ENCODE results near the gene DGCR6L.
"Not testable (repeated sequence)": the region's sequence is repeated elsewhere in the genome, so short reads cannot be mapped to it uniquely, and the experiment has no call there.

- not testable (repeated sequence) for TF ChIP-seq ZNF263 (CRISPR knock-in tag; IDR thresholded peaks at IDR 0.05; ENCODE audit: low read depth); ZNF512 (CRISPR knock-in tag; IDR thresholded peaks at IDR 0.05; ENCODE audit: borderline replicate concordance); MYBL2 (CRISPR knock-in tag; IDR thresholded peaks at IDR 0.05); FOXK1 (CRISPR knock-in tag; IDR thresholded peaks at IDR 0.05); ZBTB21 (CRISPR knock-in tag; IDR thresholded peaks at IDR 0.05; ENCODE audit: borderline replicate concordance); CREB1 (CRISPR knock-in tag; IDR thresholded peaks at IDR 0.05); MAX (CRISPR knock-in tag; IDR thresholded peaks at IDR 0.05)
- TF ChIP-seq CTCF (IDR thresholded peaks at IDR 0.05): peak; percentile 55
Observed at GRCh38 chr22:20317402-20318042, 2.3 kb downstream of the DGCR6L start.

Measured in WTC11 (cell line).